ENCODE data around the gene HNRNPCL4. TPM values are rescaled to one million over a fixed set of nuclear protein-coding genes. Genes with fewer than 3 reads are reported as not detected.
"Not testable (repeated sequence)": the region's sequence is repeated elsewhere in the genome, so short reads cannot be mapped to it uniquely, and the experiment has no call there.

HNRNPCL4 gene
- not detected in 2 replicates for total RNA-seq (2012; rRNA removed)
- not detected in 2 replicates for polyA plus RNA-seq (2012; rRNA removed)
- not detected in 2 replicates for polyA plus RNA-seq (2012; cell fraction: cytosol; rRNA removed)
- not detected in 2 replicates for polyA plus RNA-seq (2012; cell fraction: nucleus; rRNA removed; ENCODE audit: low replicate concordance)
- Bru-seq, nascent RNA, result not detected
- not detected for BruChase-seq, experiment 1, labeled RNA remaining after a 6-hour chase
- BruChase-seq, experiment 2, labeled RNA remaining after a 2-hour chase, result not detected
- long read RNA-seq, result 0 reads

DNA sequence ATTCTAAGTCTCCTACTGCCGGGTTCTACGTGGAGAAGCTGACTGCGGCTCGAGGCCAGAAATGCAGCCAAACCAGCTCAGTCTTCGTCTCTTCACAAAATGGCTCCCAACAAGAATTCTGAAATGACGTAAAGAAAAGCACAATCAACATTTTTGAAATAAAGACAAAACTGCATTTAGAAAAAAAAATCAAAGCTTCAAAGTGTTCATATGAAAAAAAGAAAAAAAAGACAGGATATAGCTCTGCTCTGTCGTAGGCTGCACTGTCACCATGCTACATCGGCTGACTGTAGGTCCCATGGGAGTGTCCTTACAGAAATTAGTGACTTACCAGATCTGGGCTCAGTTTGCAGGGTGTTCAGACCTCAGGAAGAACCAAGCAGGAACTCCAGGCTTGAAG is at the start of gene HNRNPCL4:
TSS of gene HNRNPCL4 (minus strand) at position 101 of the 400 bp plus-strand sequence. CDS start 164 bp downstream, outside the sequence.
- BruUV-seq (replicated peaks); H3K4me2 ChIP-seq (ENCODE audit: low read depth, low read length); H2BK5ac ChIP-seq (ENCODE audit: low read depth, low read length, poor library complexity, severe bottlenecking); H2AK5ac ChIP-seq (ENCODE audit: low read depth, low read length); ATAC-seq (ENCODE audit: low read depth); CTCF ChIA-PET; in situ Hi-C loops (cut with MboI; ENCODE audit: low sequenced_read_pairs); H4K20me1 ChIP-seq (ENCODE audit: insufficient read depth, low read length); H3K4ac ChIP-seq (ENCODE audit: low read depth, low read length); POLR2A ChIA-PET (ENCODE audit: unreplicated experiment); H3K36me3 ChIP-seq (ENCODE audit: control insufficient read depth, insufficient read depth, low read length); H3K4me3 ChIP-seq (ENCODE audit: insufficient read depth, low read depth, low read length); H3K79me1 ChIP-seq (ENCODE audit: low read depth in 1 of 2, low read length in 2 of 2); H3K18ac ChIP-seq (ENCODE audit: low read depth, low read length); H3K56ac ChIP-seq (ENCODE audit: extremely low read depth, insufficient read depth, low read length); H3K23ac ChIP-seq (ENCODE audit: low read depth, low read length); intact Hi-C loops (cut with micrococcal nuclease); H2AK9ac ChIP-seq (replicated peaks; ENCODE audit: low read depth, low read length, poor library complexity); H3K27me3 ChIP-seq (ENCODE audit: control insufficient read depth, insufficient read depth, low read length); H3K27ac ChIP-seq (ENCODE audit: insufficient read depth, low read length); H2BK15ac ChIP-seq (ENCODE audit: low read depth, low read length); H4K5ac ChIP-seq (ENCODE audit: low read depth, low read length); DNase-seq; H3K9ac ChIP-seq (ENCODE audit: low read depth, low read length); H2AFZ ChIP-seq (replicated peaks; ENCODE audit: low read length, poor library complexity); H2BK120ac ChIP-seq (ENCODE audit: low read depth, low read length); H4K91ac ChIP-seq (ENCODE audit: insufficient read depth, low read depth, low read length); H3K9me3 ChIP-seq (ENCODE audit: control insufficient read depth, insufficient read depth, low read length); H2BK20ac ChIP-seq (ENCODE audit: low read depth, low read length); H3K14ac ChIP-seq (replicated peaks; ENCODE audit: low read depth, low read length); H3K9me1 ChIP-seq (ENCODE audit: insufficient read depth, low read length); dilution Hi-C loops (cut with HindIII; ENCODE audit: low sequenced_read_pairs, unreplicated experiment); H3K4me1 ChIP-seq (ENCODE audit: control insufficient read depth, insufficient read depth, low read length); H4K8ac ChIP-seq (ENCODE audit: low read depth in 2 of 2, low read length in 2 of 2): not testable (repeated sequence)
- WGBS, 2 experiments (ENCODE audit: extremely low coverage in 2 of 2, insufficient read length in 1 of 2), result no CpG with 5 or more reads among the region's 8 CpGs

DNA sequence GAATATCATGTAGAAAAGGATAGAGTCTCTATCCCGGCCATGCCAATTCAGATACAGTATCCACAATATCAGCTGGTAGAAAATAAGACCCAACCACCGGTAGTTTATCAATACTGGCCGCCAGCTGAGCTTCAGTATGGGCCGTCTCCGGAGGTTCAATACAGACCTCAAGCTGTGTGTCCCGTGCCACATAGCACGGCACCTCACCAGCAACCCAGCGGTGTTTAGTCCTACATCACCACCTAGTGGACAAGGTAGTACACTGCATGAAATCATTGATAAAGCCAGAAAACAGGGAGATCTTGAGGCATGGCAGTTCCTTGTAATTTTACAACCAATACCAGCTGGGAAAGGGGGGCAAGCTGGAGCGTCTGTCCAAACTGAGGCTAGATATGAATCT is 43.3 kb upstream of the HNRNPCL4 start:
- not testable (repeated sequence) for BruUV-seq (replicated peaks)

More for the DNA sequence above, 43.3 kb upstream of the HNRNPCL4 start:
- H3K36me3 ChIP-seq (ENCODE audit: control insufficient read depth, insufficient read depth, low read length); H3K9me3 ChIP-seq (ENCODE audit: control insufficient read depth, insufficient read depth, low read length); H3K23ac ChIP-seq (ENCODE audit: low read depth, low read length); H4K20me1 ChIP-seq (ENCODE audit: insufficient read depth, low read length); H3K14ac ChIP-seq (replicated peaks; ENCODE audit: low read depth, low read length); DNase-seq; H4K5ac ChIP-seq (ENCODE audit: low read depth, low read length); H3K4me2 ChIP-seq (ENCODE audit: low read depth, low read length); H3K27me3 ChIP-seq (ENCODE audit: control insufficient read depth, insufficient read depth, low read length); H2BK5ac ChIP-seq (ENCODE audit: low read depth, low read length, poor library complexity, severe bottlenecking); H3K56ac ChIP-seq (ENCODE audit: extremely low read depth, insufficient read depth, low read length); in situ Hi-C loops (cut with MboI; ENCODE audit: low sequenced_read_pairs); H2BK15ac ChIP-seq (ENCODE audit: low read depth, low read length); H2BK20ac ChIP-seq (ENCODE audit: low read depth, low read length); H4K8ac ChIP-seq (ENCODE audit: low read depth in 2 of 2, low read length in 2 of 2); H2AK5ac ChIP-seq (ENCODE audit: low read depth, low read length); H2BK120ac ChIP-seq (ENCODE audit: low read depth, low read length); H3K9me1 ChIP-seq (ENCODE audit: insufficient read depth, low read length); H3K4me1 ChIP-seq (ENCODE audit: control insufficient read depth, insufficient read depth, low read length); H3K4ac ChIP-seq (ENCODE audit: low read depth, low read length); H2AFZ ChIP-seq (replicated peaks; ENCODE audit: low read length, poor library complexity); H3K27ac ChIP-seq (ENCODE audit: insufficient read depth, low read length); H3K9ac ChIP-seq (ENCODE audit: low read depth, low read length); ATAC-seq (ENCODE audit: low read depth); H3K18ac ChIP-seq (ENCODE audit: low read depth, low read length); H2AK9ac ChIP-seq (replicated peaks; ENCODE audit: low read depth, low read length, poor library complexity); H3K4me3 ChIP-seq (ENCODE audit: insufficient read depth, low read depth, low read length); dilution Hi-C loops (cut with HindIII; ENCODE audit: low sequenced_read_pairs, unreplicated experiment); H3K79me1 ChIP-seq (ENCODE audit: low read depth in 1 of 2, low read length in 2 of 2); POLR2A ChIA-PET (ENCODE audit: unreplicated experiment); H4K91ac ChIP-seq (ENCODE audit: insufficient read depth, low read depth, low read length); intact Hi-C loops (cut with micrococcal nuclease); CTCF ChIA-PET: not testable (repeated sequence)
- no CpG with 5 or more reads among the region's 9 CpGs for WGBS, 2 experiments (ENCODE audit: extremely low coverage in 2 of 2, insufficient read length in 1 of 2)
